ENCODE measurements around the gene SEZ6L.

GRCh38 chr22:26202280-26202924 lies 33.1 kb downstream of the SEZ6L start:
- TF ChIP-seq CTCF (IDR thresholded peaks at IDR 0.05; ENCODE audit: low read depth, low read length, poor library complexity, severe bottlenecking) (no peak), EZH2phosphoT487 (IDR thresholded peaks at IDR 0.05; ENCODE audit: borderline replicate concordance, low read length) (no peak)
